ENCODE data around the gene CD320.

GRCh38 chr19:8259142-8259921 lies 48.8 kb downstream of the CD320 start:
- TF ChIP-seq POLR2AphosphoS5 (IDR thresholded peaks at IDR 0.05) (no peak), CTCF (IDR thresholded peaks at IDR 0.05) (no peak), POLR2A (IDR thresholded peaks at IDR 0.05) (no peak), EP300 (IDR thresholded peaks at IDR 0.05) (no peak)

Data from sigmoid colon (tissue), 4 donors.